GM12872 (cell line): ENCODE measurements around the gene KRABD2.

Experiments used
- CTCF ChIP-seq: IDR thresholded peaks from 3 replicates; pipeline ENCODE4 v1.5.1; 2011; ENCODE audit warnings: low read depth, mild to moderate bottlenecking, low read length, moderate library complexity; ENCODE audit not compliant: insufficient read depth

Gene KRABD2

GRCh38 chr17:8380049-8380448 is 3.5 kb upstream of the KRABD2 start:
- no peak for TF ChIP-seq CTCF

GRCh38 chr17:8377422-8377821 is 918 bp upstream of the KRABD2 start:
- TF ChIP-seq CTCF = no peak

- TF ChIP-seq CTCF = no peak
Observed at GRCh38 chr17:8375738-8376259, 705 bp downstream of the KRABD2 start.

GRCh38 chr17:8372422-8372821 is 4.1 kb downstream of the KRABD2 start:
- no peak for TF ChIP-seq CTCF

- no peak for TF ChIP-seq CTCF
Observed at GRCh38 chr17:8371786-8372185, 4.7 kb downstream of the KRABD2 start.

- no peak for TF ChIP-seq CTCF
Observed at GRCh38 chr17:8369944-8370343, 6.6 kb downstream of the KRABD2 start.

GRCh38 chr17:8368193-8368592 is 8.3 kb downstream of the KRABD2 start:
- no peak for TF ChIP-seq CTCF
